Heart left ventricle (tissue), 16 donors: ENCODE results near the gene STARD13. TPM values are rescaled to one million over a fixed set of nuclear protein-coding genes. Genes with fewer than 3 reads are reported as not detected.

Experiments
- ATAC-seq, 4 donors: fragments of 200-7000 bp; cut with Tn5 transposase; one replicate each; pipeline ENCODE4 v1.9.1; 2020 to 2022; ENCODE audit warnings: moderate library complexity in 4 of 4, mild to moderate bottlenecking in 3 of 4, moderate number of reproducible peaks in 1 of 4
- DNase-seq, 5 donors: peaks; one replicate each; pipeline ENCODE4 v3.0.0-alpha.2; 2020
- H3K27ac ChIP-seq, 12 donors: fragments of 200-600 bp; sonication (generic) in 4 of 12; one replicate each; pipeline versions ENCODE4 v1.5.0 to v1.8.0; 2016 to 2022; ENCODE audit warnings: mild to moderate bottlenecking in 2 of 12
- H3K27me3 ChIP-seq, 9 donors: fragments of 200-600 bp; sonication (generic) in 2 of 9; one replicate each; pipeline versions ENCODE4 v1.5.1 to v1.8.0; 2016 to 2022; ENCODE audit warnings: mild to moderate bottlenecking in 3 of 9
- H3K36me3 ChIP-seq, 9 donors: fragments of 200-600 bp; sonication (generic) in 2 of 9; one replicate each; pipeline versions ENCODE4 v1.5.0 to v1.8.0; 2018 to 2022; ENCODE audit warnings: mild to moderate bottlenecking in 2 of 9
- H3K4me1 ChIP-seq, 12 donors: fragments of 200-600 bp; sonication (generic) in 4 of 12; one replicate each; pipeline versions ENCODE4 v1.5.0 to v1.8.0; 2016 to 2022; ENCODE audit warnings: mild to moderate bottlenecking in 3 of 12
- H3K4me3 ChIP-seq, 12 donors: fragments of 200-600 bp; sonication (generic) in 4 of 12; one replicate each; pipeline versions ENCODE4 v1.5.0 to v1.8.0; 2017 to 2022; ENCODE audit warnings: mild to moderate bottlenecking in 9 of 12, moderate library complexity in 4 of 12
- H3K9me3 ChIP-seq, 12 donors: fragments of 200-600 bp; sonication (generic) in 4 of 12; one replicate each; pipeline versions ENCODE4 v1.5.0 to v1.8.0; 2016 to 2022; ENCODE audit warnings: mild to moderate bottlenecking in 1 of 12
- POLR2A ChIP-seq, 2 donors: fragments of 450-650 bp; IDR thresholded peaks; one replicate each; pipeline ENCODE4 v1.6.1; 2017; ENCODE audit warnings: antibody characterized with exemption in 2 of 2, mild to moderate bottlenecking in 2 of 2, moderate library complexity in 2 of 2
- WGBS, 4 donors: extraction: QIAGEN DNeasy Blood & Tissue Kit in 2 of 4; methylation state at CpG; one replicate each; pipeline versions ENCODE4 v1.1.5 to v1.1.7; 2013 to 2018; 5-methylcytosine and 5-hydroxymethylcytosine counted together
- intact Hi-C, 10 donors: fragments of 100-400 bp; cut with DNase I; formaldehyde crosslinking; loops; one replicate each; pipeline versions ENCODE4 v1.11.1 to v1.14.2; 2022
- polyA plus RNA-seq, 2 donors: library from polyadenylated mRNA; stranded (reverse); fragments of 200-250 nt; gene quantifications; one replicate each; pipeline ENCODE4 v1.2.3, GENCODE V29; 2013
- total RNA-seq, 9 donors: library from RNA; depleted of rRNA in 2 of 9; stranded (reverse); fragments of >200 nt in 2 of 9; fragmentation: NEBNext Ultra II Directional in 3 of 9; extraction: Animal tissue kit (Norgen Biotek cat#: 25700) in 3 of 9; gene quantifications; one replicate each; pipeline versions ENCODE4 v1.1.0 to v1.2.4, GENCODE V29; 2016 to 2023
- TF ChIP-seq, protein P1 (sequence below), 12 donors: fragments of 200-600 bp; sonication (generic) in 4 of 12; IDR thresholded peaks; one replicate each; pipeline versions ENCODE4 v1.5.0 to v1.8.0; 2018 to 2022; ENCODE audit warnings: antibody characterized with exemption in 12 of 12, mild to moderate bottlenecking in 5 of 12
- donor health status: ischemic (EF 13 %, LVEDD 7.1; RV severe dilation, severe dysfunction).
- donor health status: healthy with polysubstance abuse.
- donor health status: DM: no; HTN: yes; CAD: no.
- donor health status: DM: no; HTN: no; CAD: no.
- donor health status: ischemic (EF 25% LVEDD 6.9; RV normal size, moderate dysfunction).
- donor health status: ischemic (EF 25% LVEDD 5.7; RV mildly dilated, moderate dysfunction).
- donor health status: healthy.
- donor health status: DM: yes; HTN: yes; CAD: no.
- donor health status: ischemic (EF 35%, LVEDD 5.7; RV mildly dilated, moderate dysfunction).
- donor health status: nonischemic (EF 11% LVEDD 7.7; RV severe dilation, severe dysfunction).
- donor health status: DM: yes; HTN: yes; CAD: no.
- donor health status: PGD.
- donor health status: ischemic (EF 29% LVEDD 5.4; RV normal size, mild dysfunction).
- donor health status: nonischemic (EF 23%, LVEDD 6.1; RV moderate dilation, normal function).

Gene STARD13
- total and polyA plus RNA-seq, 11 donors, result 9.3 to 39.2 (median 28.3) TPM

DNA sequence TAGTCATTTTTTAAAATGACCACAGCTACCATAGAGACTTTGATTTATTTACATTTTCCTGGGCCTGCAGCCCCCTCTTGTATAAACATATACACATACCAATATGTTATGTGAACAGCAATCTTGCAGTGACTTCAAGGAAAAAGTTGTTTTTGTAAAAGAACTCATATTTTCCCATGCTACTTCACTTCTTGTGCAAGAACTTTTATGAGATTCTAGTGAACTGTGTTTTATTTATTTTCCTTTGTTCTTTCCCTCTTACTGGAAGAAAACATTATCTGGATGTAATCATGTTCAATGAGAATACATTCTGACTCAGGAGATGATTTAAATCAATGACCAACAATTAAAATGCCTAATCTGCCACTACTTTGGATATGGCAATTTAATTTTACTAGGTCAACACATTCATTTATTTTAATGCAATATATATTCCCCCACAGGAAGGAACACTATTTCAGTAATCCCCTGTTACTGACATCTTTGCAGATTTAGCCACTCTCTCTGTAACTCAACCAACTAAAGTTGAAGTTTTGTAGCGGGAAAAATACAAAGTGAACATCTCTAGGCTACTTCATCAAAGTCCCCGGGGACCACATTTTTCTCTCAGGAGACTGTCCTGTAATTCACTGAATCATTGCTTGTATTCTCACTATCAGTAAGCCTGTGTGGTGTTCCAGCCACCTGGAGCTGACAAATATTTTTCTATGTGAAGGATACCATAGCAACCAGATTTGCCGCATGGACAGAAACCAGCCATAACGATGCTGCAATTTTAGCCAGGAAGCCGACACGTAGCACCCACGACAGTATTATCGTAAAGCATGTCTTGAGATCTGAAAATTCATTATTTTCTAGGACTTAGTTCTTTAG is 90.5 kb downstream of the STARD13 start:
- DNase-seq (peak in 3 of 5 donors; percentile 33 to 50 (median 42)), ATAC-seq (peak; percentile 50 to 79 (median 58))
- Histone ChIP-seq H3K4me1 (peaks cover 9 to 100% (median 74%) of the 10 kb centered on the region in 12 donors), H3K27me3 (no peaks in the 10 kb centered on the region), H3K36me3 (no peaks in the 10 kb centered on the region), H3K4me3 (peak overlapping the region in 3 of 12 donors; percentile 8 to 10 (median 10)), H3K9me3 (no peaks in the 10 kb centered on the region), H3K27ac (peak overlapping the region in 9 of 12 donors; percentile 0 to 88 (median 39))
- intact Hi-C loops, result loop anchor here in 1 of 10 donors (10.0 kb wide), 1 partner anchor 60 kb away; no protein-coding TSS in a partner anchor
- WGBS, 4 donors, result 19 to 23% (median 20%) methylated on average over 8 of the region's 8 CpGs
- TF ChIP-seq, protein P1, sequence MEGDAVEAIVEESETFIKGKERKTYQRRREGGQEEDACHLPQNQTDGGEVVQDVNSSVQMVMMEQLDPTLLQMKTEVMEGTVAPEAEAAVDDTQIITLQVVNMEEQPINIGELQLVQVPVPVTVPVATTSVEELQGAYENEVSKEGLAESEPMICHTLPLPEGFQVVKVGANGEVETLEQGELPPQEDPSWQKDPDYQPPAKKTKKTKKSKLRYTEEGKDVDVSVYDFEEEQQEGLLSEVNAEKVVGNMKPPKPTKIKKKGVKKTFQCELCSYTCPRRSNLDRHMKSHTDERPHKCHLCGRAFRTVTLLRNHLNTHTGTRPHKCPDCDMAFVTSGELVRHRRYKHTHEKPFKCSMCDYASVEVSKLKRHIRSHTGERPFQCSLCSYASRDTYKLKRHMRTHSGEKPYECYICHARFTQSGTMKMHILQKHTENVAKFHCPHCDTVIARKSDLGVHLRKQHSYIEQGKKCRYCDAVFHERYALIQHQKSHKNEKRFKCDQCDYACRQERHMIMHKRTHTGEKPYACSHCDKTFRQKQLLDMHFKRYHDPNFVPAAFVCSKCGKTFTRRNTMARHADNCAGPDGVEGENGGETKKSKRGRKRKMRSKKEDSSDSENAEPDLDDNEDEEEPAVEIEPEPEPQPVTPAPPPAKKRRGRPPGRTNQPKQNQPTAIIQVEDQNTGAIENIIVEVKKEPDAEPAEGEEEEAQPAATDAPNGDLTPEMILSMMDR (IDR thresholded peaks at IDR 0.05), result no peak
- TF ChIP-seq POLR2A (IDR thresholded peaks at IDR 0.05), result no peak

DNA sequence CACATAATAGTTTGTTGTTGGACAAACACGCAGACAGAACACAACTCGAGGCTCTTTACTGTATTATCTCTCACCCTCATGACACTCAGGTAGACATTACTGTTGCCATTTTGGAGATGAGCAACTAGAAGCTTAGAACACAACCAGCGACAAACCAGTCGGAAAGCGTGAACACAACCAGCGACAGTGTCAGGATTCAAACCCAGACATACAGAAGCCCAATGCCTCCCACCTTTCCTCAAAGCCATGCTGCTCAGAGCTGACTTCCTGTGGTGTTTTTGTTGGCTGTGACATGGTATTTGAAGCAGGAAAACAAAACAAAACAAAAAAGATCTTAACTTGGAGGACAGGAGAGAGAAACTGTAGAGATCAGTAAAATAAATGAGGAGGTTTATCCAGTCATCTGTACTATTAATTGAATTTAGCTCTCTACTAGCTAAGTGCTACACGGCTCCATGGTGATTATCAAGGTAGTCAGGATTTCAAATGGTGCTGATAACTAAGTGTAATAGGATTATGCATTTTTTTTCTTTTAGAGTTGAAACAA is 92.1 kb downstream of the STARD13 start:
- H3K36me3 ChIP-seq, result no peaks in the 10 kb centered on the region
- peaks cover 6 to 97% (median 73%) of the 10 kb centered on the region in 12 donors for H3K4me1 ChIP-seq
- intact Hi-C loops, result loop anchor here in 1 of 10 donors (10.0 kb wide), 1 partner anchor 59 kb away; no protein-coding TSS in a partner anchor
- 55 to 65% (median 58%) methylated on average over 7 of the region's 7 CpGs for whole genome bisulfite sequencing, 4 donors
- no peak for TF ChIP-seq POLR2A (IDR thresholded peaks at IDR 0.05)
- TF ChIP-seq, protein P1 (IDR thresholded peaks at IDR 0.05), result no peak
- no peaks in the 10 kb centered on the region for H3K9me3 ChIP-seq
- no peak for DNase-seq
- no peaks in the 10 kb centered on the region for H3K27me3 ChIP-seq
- H3K4me3 ChIP-seq, result no peak overlapping the region
- H3K27ac ChIP-seq, result peak overlapping the region in 10 of 12 donors; percentile 2 to 88 (median 42)
- peak in 2 of 4 donors; percentile 23 to 52 for ATAC-seq

DNA sequence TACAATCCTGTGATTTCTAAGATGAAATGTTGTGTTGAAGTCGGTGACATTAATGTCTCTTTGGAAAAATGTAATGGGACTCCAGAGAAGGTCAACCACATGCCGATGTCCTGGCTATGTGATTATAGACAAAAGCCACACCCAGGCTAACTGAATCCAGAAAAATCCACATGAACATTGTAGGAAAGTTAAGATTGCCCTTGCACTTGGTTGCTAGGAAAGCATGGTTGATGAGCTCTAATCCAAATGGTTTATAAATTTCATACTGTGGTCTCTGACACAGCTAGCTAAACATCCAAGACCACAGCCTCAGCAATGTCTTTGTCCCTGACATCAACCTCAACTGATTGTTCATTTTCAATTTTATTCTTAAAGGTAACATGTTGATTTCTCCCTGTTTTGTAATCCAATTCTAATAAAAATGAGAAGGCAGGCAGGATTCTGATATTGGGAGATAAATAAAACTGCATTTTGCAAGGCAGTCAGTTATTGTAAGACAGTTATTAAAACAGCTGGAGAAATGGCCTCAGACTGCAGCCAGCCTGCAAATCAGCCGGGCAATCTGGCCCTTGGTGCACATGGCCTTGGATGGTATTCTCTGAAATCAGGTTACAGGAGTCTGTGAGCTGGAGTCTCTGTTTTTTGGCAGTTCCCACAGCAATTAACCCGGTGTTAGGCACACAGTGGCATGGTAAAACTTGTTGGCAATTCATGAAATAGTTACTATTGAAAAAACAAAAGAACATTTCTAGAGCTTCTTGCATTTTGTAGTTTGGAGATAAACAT is 93.9 kb downstream of the STARD13 start:
- ATAC-seq (no peak), DNase-seq (no peak)
- H3K4me3 ChIP-seq, result no peak overlapping the region
- intact Hi-C loops, result loop anchor here in 1 of 10 donors (10.0 kb wide), 1 partner anchor 57 kb away; no protein-coding TSS in a partner anchor
- WGBS, 4 donors, result 62 to 67% (median 64%) methylated on average over 4 of the region's 4 CpGs
- H3K4me1 ChIP-seq, result peaks cover 9 to 91% (median 79%) of the 10 kb centered on the region in 12 donors
- no peaks in the 10 kb centered on the region for H3K27me3 ChIP-seq
- H3K36me3 ChIP-seq, result peaks cover 0 to 3% (median 0%) of the 10 kb centered on the region in 9 donors
- H3K9me3 ChIP-seq, result no peaks in the 10 kb centered on the region
- peak overlapping the region in 2 of 12 donors; percentile 19 to 88 for H3K27ac ChIP-seq
- TF ChIP-seq POLR2A (IDR thresholded peaks at IDR 0.05), result no peak
- TF ChIP-seq, protein P1 (IDR thresholded peaks at IDR 0.05), result no peak
